ENCODE data around the gene PRDM1.
"Not testable (repeated sequence)": the region's sequence is repeated elsewhere in the genome, so short reads cannot be mapped to it uniquely, and the experiment has no call there.

Gene PRDM1

DNA sequence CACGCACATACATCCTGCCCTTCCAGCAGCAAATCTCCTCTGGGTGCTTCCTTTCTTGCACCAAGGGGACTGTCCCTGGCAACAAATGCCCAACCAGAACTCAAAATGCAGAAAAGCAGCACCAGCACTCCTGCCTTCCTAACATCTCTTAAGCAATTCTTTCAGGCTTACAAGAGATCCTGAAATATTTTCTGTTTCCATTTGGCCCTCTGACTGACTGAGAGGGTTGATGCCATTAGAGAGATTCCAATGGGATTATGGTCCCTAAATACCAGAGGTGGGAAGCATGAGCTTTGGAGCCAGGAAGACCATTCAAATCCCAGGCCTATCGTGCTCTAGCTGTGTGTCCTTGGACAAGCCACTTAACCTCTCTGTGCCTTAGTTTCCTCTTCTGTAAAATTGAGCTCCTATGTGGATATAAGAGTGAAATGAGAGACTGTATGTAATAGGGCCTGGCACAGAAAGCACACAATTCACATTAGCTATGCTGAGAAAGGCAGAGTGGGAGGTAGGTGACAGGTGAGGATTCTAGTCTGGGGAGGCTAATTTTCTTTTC is 56.8 kb downstream of the PRDM1 start:
- no peak for DNase-seq

DNA sequence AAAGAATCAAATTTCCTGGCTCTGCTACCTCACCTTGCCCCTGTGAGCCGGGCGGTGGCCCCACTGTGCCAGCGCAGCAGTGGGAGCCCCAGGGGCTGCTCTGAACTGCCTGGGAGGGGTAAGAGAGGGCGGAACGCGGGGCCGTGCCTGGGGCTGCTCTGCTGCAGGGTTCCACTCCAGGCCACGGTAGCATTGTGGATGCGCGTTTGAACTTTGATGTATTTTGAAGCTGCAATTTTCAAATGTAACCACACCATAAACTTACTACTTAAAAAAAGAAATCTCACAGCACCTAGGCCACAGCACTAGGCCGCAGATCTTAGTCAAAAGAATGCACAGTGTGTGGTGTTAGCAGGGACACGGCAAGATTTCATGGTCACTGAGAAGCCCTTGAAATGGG is 57.5 kb downstream of the PRDM1 start:
- DNase-seq = no peak

- DNase-seq = no peak
These were observed 59.0 kb downstream of the PRDM1 start for GRCh38 chr6:106145144-106145543.

- DNase-seq = no peak
These were observed 59.6 kb downstream of the PRDM1 start for GRCh38 chr6:106145741-106146227.

- DNase-seq = no peak
These were observed 60.8 kb downstream of the PRDM1 start for GRCh38 chr6:106146852-106147351.

- no peak for DNase-seq
These were observed 61.3 kb downstream of the PRDM1 start for GRCh38 chr6:106147476-106147875.

DNA sequence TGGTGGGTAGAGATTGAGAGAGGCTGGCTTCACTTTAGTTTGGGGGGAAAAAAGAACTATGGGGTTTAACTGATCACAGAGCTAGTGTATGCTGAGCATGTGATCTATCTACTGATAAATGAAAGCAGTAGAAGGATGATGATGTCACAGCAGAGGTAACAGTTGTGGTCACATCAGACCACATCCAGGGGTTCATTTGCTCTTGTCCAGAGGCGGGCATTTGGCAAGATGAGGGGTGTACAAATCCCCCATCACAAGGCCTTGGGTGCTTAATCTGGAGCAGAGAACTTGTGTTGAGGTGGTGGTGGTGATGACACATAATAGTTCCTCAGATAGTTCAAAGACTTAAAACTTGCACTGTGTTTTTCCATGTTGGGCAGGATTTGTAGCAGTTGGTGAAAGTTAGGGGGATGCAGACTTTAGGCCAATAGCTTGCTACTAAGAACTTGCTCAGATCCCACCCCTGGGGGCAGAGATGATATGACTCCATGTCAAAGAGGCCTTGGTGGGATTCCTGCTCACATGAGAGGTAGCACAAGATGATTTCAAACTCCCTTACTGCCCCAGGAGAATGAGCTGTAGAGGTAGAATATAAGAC is 63.4 kb downstream of the PRDM1 start:
- DNase-seq = no peak

- not testable (repeated sequence) for DNase-seq
These were observed 66.3 kb downstream of the PRDM1 start for GRCh38 chr6:106152476-106152875.

GRCh38 chr6:106152952-106153351 is 66.8 kb downstream of the PRDM1 start:
- no peak for DNase-seq

DNA sequence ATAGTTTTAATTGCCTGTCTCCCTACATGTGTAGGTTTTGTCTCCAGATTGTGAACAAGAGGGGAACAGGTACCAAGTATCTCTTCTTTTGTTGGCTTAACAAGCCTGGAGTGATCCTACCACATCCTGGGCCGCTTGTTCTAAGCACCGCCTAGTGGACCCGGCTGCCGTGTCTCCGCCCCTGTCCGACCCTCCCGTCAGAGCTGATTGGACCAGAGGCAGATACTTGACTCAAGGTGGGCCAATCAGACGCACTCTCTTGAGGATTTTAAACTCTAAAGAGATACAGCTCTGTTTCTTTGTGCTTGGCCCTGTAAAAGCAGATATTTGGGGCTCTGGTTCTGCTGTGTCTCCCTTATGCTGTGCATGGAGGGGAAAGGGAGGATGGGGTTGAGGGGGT is 68.2 kb downstream of the PRDM1 start:
- DNase-seq = no peak

DNA sequence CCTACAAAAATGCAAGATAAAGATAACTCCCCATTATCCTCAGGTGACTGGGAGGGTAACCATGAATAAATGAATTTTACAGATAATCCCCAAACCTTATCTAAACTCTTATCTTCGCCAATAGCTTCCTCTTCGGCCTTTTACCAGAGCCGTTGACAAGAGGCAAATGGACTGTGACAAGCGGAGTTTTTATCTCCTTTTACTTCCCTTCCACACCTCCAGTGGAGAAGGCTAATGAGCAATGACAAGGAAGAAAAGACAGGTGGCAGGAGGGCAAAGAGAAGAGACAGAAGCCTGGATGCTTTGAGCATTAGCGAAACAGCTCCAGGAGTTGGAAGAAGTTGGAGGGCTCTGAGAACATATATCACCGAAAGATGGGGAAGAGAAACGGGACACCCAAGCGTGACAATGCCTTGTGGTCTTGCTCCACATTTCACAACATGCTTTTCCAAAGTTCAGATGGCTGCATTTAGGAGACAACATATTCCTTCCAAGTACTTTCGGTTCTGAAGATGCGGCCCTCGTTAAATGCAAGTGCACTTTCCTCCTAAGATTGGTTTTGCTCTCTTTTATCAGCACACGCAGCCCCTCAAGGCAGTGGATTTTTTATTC is 69.2 kb downstream of the PRDM1 start:
- no peak for DNase-seq

DNA sequence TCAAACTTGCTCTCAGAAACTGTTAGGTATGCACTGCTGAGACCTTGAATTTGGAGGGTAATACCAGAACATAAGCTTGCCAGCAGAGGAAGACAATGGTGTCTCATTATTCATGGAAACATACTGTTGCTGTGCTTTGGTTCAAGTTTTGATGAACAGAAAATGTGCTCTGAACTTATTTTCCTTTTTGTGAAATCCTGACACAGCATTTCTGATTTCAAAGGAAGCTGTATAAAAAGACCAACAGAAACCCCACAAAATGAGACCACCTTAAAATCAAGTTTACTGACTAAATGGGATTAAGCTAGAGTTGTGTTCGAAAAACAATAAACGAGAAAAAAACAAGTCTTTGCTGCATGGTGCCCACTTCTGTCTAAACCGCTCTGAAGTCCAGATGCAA is 70.3 kb downstream of the PRDM1 start:
- no peak for DNase-seq

DNA sequence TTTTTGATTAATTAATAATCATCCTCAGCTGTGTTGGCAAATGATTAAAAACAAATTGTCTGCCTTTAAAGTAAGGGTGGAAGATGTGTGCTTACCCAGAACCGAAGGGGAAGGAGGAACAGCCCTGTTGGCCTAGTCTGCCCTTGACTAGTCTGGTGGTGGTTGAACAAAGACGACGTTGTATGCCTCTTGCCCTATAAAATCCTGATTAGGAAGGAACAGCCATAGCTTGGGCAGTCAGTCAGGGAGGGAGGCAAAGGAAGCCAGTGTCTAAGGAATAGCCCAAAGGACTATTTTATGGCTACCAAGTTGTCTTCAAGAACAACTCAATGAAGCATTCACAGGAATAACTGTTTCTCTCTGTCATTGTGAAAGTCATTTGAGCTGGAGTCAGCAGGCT is 70.7 kb downstream of the PRDM1 start:
- DNase-seq = no peak

GRCh38 chr6:106158816-106159215 is 72.7 kb downstream of the PRDM1 start:
- DNase-seq = no peak
